ENCODE results near the gene MS4A10.

The MS4A10 gene

GRCh38 chr11:60766547-60766946 is 18.6 kb upstream of the MS4A10 start:
- ATAC-seq, result no peak

GRCh38 chr11:60767388-60767811 is 17.7 kb upstream of the MS4A10 start:
- no peak for ATAC-seq

- ATAC-seq, result no peak
Observed at GRCh38 chr11:60768202-60768601, 16.9 kb upstream of the MS4A10 start.

GRCh38 chr11:60769273-60769672 is 15.9 kb upstream of the MS4A10 start:
- no peak for ATAC-seq

DNA sequence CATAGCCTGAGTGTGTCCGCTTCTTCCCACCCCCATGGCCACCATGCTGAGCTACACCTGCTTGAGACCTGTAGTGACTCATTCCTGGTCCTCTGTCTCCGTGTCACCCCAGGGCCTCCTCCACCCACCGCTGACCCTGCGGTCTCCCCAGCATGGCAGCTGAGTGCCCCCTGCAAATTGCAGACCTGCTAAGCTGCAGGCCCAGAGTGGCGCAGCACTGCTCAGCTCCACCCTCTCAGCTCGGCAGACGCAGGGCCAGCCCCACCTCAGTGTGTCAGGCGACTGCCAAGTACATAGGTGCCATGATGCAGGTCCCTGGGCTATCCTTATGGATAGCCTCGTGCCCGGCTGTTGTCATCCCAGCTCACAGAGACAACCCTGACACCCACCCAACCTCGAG is 15.3 kb upstream of the MS4A10 start:
- ATAC-seq, result no peak

GRCh38 chr11:60771146-60771545 is 14.0 kb upstream of the MS4A10 start:
- ATAC-seq, result no peak

DNA sequence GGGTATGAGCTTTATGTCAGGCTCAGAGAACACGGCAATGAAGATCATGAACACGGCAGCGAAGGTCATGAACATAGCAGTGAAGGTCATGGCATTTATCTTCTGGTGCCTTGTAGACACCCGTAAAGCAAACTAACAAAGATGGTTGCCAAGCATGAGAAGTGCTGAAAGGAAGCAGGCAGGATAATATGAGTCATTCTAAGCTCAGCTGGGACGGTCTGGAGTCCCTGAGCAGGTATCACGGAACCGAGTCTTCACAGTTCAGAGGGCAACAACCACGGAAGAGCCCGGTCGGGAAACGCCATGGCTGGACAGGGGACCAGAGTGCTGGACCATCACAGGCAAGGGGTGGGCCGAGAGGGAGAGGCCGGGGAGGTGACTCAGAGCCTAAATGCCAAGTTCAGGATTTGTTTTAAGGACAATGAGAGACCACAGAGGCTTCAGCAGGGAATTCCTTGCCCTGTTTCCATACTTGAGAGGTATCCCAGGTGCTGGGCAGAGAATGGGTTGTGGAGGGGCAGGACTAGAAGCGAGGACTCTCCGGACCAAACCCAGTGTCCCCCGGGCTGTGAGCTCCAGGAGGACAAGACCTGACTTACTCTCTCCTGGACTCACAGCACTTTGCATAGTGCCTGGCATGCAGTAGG is 13.1 kb upstream of the MS4A10 start:
- no peak for ATAC-seq

- no peak for ATAC-seq
Observed at GRCh38 chr11:60772666-60773065, 12.5 kb upstream of the MS4A10 start.

GRCh38 chr11:60774726-60775125 is 10.4 kb upstream of the MS4A10 start:
- ATAC-seq, result no peak

- ATAC-seq, result peak; percentile 74 to 81
Observed at GRCh38 chr11:60775420-60775961, 9.6 kb upstream of the MS4A10 start.

- ATAC-seq, result no peak
Observed at GRCh38 chr11:60776167-60776566, 9.0 kb upstream of the MS4A10 start.

- ATAC-seq, result no peak
Observed at GRCh38 chr11:60777106-60777505, 8.0 kb upstream of the MS4A10 start.

- no peak for ATAC-seq
Observed at GRCh38 chr11:60777572-60777971, 7.6 kb upstream of the MS4A10 start.

DNA sequence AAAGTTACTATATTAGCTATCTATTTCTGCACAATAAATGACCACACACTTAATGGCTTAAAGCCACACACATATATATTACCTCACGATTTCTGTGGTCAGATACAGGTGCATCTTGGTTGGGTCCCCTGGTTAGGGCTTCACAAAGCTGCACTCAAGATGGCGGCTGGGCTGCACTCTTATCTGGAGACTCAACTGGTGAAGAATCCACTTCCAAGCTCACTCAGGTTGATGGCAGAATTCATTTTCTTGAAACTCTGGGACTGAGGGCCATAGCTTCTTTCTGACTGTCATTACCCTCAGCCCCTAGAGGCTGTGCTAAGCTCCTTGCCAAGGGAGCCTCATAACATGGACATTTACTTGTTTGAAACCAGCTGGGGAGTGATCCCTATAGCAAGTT is 5.1 kb upstream of the MS4A10 start:
- ATAC-seq, result no peak

- ATAC-seq, result no peak
Observed at GRCh38 chr11:60780774-60781173, 4.4 kb upstream of the MS4A10 start.

DNA sequence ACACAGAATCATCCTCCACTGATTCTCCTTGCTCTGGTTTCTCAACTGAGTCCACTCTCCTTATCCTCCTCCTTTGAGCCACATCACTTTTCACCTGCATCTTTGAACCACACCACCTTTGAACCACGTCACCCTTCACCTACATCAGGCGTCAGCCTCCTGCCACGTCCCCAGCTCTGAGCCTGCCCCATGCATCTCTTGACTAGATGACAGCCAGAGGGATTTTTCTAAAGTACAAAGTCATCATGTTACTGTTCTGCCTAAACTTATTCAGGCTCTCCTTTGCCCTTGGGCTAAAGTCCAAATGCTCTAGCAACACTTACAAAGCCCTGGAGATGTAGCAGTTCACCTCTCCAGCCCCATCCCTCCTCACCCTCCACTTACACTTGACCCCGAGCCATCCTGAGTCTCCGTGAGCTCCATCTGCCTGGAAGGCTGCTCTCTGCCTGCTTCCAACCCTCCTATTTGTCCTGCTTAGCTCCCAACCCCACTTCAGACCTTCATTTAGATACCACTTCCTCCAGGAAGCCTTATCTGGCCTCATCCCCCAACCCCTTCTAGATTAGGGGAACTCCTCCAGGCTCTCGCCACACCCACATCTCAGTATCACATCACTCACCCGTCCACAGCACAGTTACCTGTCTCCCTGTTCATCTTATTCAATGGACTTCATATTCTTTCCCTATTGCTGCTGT is 3.7 kb upstream of the MS4A10 start:
- no peak for ATAC-seq

- ATAC-seq, result no peak
Observed at GRCh38 chr11:60781981-60782316, 3.2 kb upstream of the MS4A10 start.

DNA sequence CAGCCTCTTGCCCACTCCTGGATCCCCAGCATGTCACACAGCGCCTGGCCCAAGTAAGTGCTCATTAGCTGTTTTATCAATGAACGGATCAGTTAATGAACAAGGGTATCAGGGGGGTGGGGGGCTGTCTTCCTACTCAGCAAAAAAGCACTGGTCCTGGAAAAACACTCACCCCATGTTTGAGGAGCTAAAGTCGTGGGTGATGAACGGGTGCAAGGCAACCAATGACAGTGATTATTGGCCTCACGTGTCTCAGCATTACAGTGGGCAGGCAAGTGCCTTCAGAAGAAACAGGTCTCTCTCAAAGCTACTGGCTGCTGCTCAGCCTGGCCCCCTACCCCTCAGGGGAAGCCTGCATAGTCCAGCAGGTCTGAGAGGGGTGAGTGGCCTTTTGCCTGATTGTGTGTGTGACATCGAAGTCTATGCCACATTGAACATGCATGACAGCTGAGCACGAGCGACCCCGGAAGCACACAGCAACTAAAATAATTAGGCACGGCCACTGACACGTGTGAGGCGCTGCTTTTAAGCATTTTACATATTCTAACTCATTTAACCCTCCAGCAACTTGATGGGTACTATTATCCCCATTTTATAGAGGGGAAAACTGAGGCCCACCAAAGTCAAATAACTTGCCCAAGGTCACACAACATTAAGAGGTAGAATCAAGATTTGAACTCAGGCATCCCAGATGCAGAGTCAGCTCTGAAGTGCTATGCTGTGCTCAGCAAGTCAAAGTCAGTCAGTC is 2.6 kb upstream of the MS4A10 start:
- ATAC-seq, result no peak

- no peak for ATAC-seq
Observed at GRCh38 chr11:60783141-60783484, 2.0 kb upstream of the MS4A10 start.

DNA sequence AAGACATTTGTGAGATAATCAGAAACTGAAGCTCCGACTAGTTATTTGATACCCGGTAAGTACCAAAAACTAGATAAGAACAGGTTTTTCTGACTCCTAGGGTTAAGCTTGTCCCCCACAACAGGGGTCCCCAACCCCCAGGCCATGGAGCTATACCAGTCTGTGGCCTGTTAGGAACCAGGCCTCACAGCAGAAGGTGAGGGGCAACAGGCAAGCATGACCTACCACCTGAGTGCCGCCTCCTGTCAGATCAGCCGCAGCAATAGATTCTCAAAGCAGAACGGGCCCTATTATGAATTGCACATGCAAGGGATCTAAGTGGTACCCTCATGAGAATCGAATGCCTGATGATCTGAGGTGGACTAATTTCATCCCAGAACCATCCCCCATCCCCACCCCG is 1.2 kb upstream of the MS4A10 start:
- no peak for ATAC-seq

- ATAC-seq, result no peak
Observed at GRCh38 chr11:60785806-60786361, 751 bp downstream of the MS4A10 start.

DNA sequence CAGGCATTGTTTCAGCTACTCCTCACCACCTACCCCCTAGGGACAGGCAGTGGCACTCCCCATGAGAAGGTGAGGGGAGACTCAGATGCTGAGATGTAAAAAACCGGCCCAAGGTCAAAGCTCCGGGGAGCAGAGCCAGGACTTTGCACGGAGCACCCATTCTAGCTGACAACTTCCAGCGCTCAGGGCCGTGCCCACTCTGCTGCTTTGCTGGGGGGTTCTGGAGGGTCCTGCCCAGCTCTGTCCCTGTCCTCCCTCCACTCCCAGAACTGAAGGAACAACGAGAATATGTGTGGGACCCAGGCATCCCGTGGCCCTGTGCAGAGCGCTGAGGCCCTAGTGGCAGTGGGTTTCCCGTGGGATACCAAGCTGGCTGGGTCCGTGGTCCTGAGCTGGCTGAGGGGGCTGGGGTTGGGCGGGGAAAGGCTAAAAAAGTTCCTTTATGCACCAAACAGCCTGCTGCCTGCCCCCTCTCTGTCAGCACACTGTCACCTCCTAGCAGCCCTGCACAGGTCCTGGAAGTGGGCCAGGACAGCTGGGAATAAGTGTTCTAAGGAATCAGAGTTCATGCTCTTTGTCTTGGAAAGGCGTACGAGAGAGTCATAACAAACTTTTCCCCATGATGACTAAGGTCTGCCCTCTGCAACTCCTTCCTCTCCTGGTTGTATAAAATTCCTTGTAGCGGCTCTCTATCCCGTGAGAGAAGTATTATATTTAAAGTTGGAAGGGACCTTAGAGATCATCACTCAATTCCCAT is 1.9 kb downstream of the MS4A10 start:
- ATAC-seq, result no peak

Data from activated CD4-positive, CD25-positive, alpha-beta regulatory T cell treated with anti-CD3 and anti-CD28 coated beads, Interleukin-2, amount 50 U/mL, for 24 hours (primary cell).